ENCODE measurements around the gene CDK13. TPM values are rescaled to one million over a fixed set of nuclear protein-coding genes. Genes with fewer than 3 reads are reported as not detected.
"Not testable (repeated sequence)": the region's sequence is repeated elsewhere in the genome, so short reads cannot be mapped to it uniquely, and the experiment has no call there.

Gene CDK13
- total RNA-seq, 1 donor from 2014 or later = 45.3 TPM

DNA sequence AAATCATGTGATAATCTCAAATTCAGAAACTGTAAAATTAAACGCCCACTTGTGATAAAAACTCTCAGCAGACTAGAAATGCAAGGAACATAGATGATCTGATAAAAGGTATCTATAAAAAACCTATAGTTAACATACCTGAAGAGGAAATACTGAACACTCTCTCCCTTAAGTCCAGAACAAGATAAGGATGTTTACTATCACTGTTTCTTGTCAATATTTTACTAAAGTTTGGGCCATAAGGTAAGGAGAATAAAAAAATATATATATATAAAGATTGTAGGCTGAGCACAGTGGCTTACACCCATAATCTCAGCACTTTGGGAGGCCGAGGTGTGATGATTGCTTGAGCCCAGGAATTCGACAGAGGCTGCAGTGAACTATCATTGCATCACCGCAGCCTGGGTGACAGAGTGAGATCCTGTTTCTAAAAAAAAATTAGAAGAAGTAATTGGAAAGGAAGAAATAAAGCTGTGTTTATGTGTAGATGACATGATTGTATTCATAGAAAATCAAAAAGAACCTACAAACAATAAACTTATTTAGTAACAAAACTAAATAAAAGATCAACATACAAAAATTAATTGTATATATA lies 155.9 kb downstream of the CDK13 start:
- Histone ChIP-seq H3K4me3 (ENCODE audit: insufficient read depth, low read depth, low read length) (no peak overlapping the region), H3K27me3 (ENCODE audit: insufficient read depth, low read length) (no peaks in the 10 kb centered on the region), H2AFZ (ENCODE audit: low read depth, low read length) (no peak overlapping the region), H3K27ac (ENCODE audit: low read depth, low read length) (no peak overlapping the region), H4K20me1 (ENCODE audit: insufficient read depth, low read length) (peaks cover 5% of the 10 kb centered on the region), H3K79me2 (ENCODE audit: insufficient read depth, low read length) (peaks cover 8% of the 10 kb centered on the region), H3K4me1 (ENCODE audit: insufficient read depth, low read length) (no peaks in the 10 kb centered on the region), H3K9ac (ENCODE audit: low read length) (no peak overlapping the region), H3K4me2 (ENCODE audit: low read length) (no peak overlapping the region), H3K36me3 (ENCODE audit: insufficient read depth, low read length) (no peaks in the 10 kb centered on the region), H3K9me3 (ENCODE audit: insufficient read depth, low read depth, low read length) (no peaks in the 10 kb centered on the region)
- Mint-ChIP-seq H3K36me3 (ENCODE audit: low read depth, unreplicated experiment) (peaks cover 3% of the 10 kb centered on the region), H3K4me3 (ENCODE audit: unreplicated experiment) (no peak overlapping the region), H3K4me1 (ENCODE audit: low read depth, unreplicated experiment) (no peaks in the 10 kb centered on the region), H3K27ac (ENCODE audit: unreplicated experiment) (no peak overlapping the region), H3K27me3 (ENCODE audit: low read depth, unreplicated experiment) (no peaks in the 10 kb centered on the region), H3K9me3 (ENCODE audit: unreplicated experiment) (no peaks in the 10 kb centered on the region)
- TF ChIP-seq EZH2 (IDR thresholded peaks at IDR 0.05; ENCODE audit: insufficient read depth, low read length) = no peak
- TF ChIP-seq, protein P1, sequence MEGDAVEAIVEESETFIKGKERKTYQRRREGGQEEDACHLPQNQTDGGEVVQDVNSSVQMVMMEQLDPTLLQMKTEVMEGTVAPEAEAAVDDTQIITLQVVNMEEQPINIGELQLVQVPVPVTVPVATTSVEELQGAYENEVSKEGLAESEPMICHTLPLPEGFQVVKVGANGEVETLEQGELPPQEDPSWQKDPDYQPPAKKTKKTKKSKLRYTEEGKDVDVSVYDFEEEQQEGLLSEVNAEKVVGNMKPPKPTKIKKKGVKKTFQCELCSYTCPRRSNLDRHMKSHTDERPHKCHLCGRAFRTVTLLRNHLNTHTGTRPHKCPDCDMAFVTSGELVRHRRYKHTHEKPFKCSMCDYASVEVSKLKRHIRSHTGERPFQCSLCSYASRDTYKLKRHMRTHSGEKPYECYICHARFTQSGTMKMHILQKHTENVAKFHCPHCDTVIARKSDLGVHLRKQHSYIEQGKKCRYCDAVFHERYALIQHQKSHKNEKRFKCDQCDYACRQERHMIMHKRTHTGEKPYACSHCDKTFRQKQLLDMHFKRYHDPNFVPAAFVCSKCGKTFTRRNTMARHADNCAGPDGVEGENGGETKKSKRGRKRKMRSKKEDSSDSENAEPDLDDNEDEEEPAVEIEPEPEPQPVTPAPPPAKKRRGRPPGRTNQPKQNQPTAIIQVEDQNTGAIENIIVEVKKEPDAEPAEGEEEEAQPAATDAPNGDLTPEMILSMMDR (IDR thresholded peaks at IDR 0.05; ENCODE audit: insufficient read depth, low read depth, low read length) = no peak
- FAIRE-seq (no peak), DNase-seq (ENCODE audit: low read depth) (no peak)

DNA sequence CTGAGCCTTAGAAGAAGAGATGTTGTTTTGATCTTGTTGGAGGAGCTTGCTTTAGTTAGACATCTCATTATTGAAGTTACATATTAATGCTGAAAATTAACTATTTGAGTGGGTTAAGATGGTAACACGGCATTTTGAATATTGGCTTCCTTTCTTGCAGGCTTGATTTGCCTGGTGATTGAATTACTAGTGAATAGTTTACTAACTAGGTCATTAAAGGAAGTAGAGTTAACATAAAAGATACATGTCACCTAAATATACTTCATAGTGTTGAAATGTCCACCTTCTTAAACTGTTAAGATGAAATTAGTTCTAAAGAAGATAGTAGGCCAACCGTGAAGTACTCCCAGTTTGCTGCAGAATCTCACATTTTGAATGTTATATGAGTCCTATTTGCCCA lies 165.9 kb downstream of the CDK13 start:
- Mint-ChIP-seq H3K36me3 (ENCODE audit: low read depth, unreplicated experiment) (peaks cover 9% of the 10 kb centered on the region), H3K9me3 (ENCODE audit: unreplicated experiment) (no peaks in the 10 kb centered on the region), H3K4me1 (ENCODE audit: low read depth, unreplicated experiment) (peaks cover 3% of the 10 kb centered on the region), H3K27ac (ENCODE audit: unreplicated experiment) (no peak overlapping the region), H3K27me3 (ENCODE audit: low read depth, unreplicated experiment) (no peaks in the 10 kb centered on the region), H3K4me3 (ENCODE audit: unreplicated experiment) (no peak overlapping the region)
- DNase-seq (ENCODE audit: low read depth) (no peak), FAIRE-seq (no peak)
- no peak overlapping the region for H3K4me2 ChIP-seq (ENCODE audit: low read length)
- peaks cover 3% of the 10 kb centered on the region for H4K20me1 ChIP-seq (ENCODE audit: insufficient read depth, low read length)
- no peak overlapping the region for H2AFZ ChIP-seq (ENCODE audit: low read depth, low read length)
- H3K9me3 ChIP-seq (ENCODE audit: insufficient read depth, low read depth, low read length) = no peaks in the 10 kb centered on the region
- no peak overlapping the region for H3K9ac ChIP-seq (ENCODE audit: low read length)
- no peaks in the 10 kb centered on the region for H3K27me3 ChIP-seq (ENCODE audit: insufficient read depth, low read length)
- H3K79me2 ChIP-seq (ENCODE audit: insufficient read depth, low read length) = no peaks in the 10 kb centered on the region
- H3K4me1 ChIP-seq (ENCODE audit: insufficient read depth, low read length) = no peaks in the 10 kb centered on the region
- no peak overlapping the region for H3K4me3 ChIP-seq (ENCODE audit: insufficient read depth, low read depth, low read length)
- no peak for TF ChIP-seq EZH2 (IDR thresholded peaks at IDR 0.05; ENCODE audit: insufficient read depth, low read length)
- TF ChIP-seq, protein P1 (IDR thresholded peaks at IDR 0.05; ENCODE audit: insufficient read depth, low read depth, low read length) = no peak
- H3K36me3 ChIP-seq (ENCODE audit: insufficient read depth, low read length) = no peaks in the 10 kb centered on the region
- no peak overlapping the region for H3K27ac ChIP-seq (ENCODE audit: low read depth, low read length)

DNA sequence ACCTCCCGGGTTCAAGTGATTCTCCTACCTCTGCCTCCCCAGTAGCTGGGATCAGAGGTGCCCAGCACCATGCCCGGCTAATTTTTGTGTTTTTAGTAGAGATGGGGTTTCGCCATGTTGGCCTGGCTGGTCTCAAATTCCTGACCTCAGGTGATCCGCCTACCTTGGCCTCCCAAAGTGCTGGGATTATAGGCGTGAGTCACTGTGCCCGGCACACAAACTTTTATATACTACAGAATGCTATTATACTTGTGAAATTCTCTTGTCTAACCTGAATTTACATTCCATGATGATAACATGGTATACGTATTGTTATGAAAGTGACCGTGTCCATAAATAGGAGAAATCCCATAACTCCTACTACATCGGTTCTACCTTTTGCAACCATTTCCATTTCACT lies 167.1 kb downstream of the CDK13 start:
- not testable (repeated sequence) for H3K27ac Mint-ChIP-seq (ENCODE audit: unreplicated experiment)

DNA sequence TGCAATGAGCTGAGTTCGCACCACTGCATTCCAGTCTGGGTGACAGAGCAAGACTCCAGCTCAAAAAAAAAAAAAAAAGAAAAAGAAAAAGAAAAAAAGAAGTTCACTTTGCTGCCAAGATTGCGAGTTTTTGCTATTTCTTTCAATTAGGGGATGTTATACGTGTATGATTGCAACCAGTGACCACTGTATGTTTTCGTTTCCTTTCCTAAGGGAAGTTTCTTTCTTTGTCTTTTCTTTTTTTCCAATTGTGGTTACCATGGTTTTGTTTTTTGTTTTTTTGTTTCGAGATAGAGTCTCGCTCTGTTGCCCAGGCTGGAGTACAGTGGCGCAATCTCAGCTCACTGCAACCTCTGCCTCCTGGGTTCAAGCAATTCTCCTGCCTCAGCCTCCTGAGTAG lies 168.1 kb downstream of the CDK13 start:
- not testable (repeated sequence) for H2AFZ ChIP-seq (ENCODE audit: low read depth, low read length); H3K9me3 ChIP-seq (ENCODE audit: insufficient read depth, low read depth, low read length); H3K79me2 ChIP-seq (ENCODE audit: insufficient read depth, low read length); H3K4me3 ChIP-seq (ENCODE audit: insufficient read depth, low read depth, low read length); DNase-seq (ENCODE audit: low read depth); H3K27me3 ChIP-seq (ENCODE audit: insufficient read depth, low read length); H3K36me3 Mint-ChIP-seq (ENCODE audit: low read depth, unreplicated experiment); H3K27ac ChIP-seq (ENCODE audit: low read depth, low read length); FAIRE-seq; H3K27me3 Mint-ChIP-seq (ENCODE audit: low read depth, unreplicated experiment); H3K9ac ChIP-seq (ENCODE audit: low read length); H3K4me1 Mint-ChIP-seq (ENCODE audit: low read depth, unreplicated experiment); H3K4me1 ChIP-seq (ENCODE audit: insufficient read depth, low read length); H4K20me1 ChIP-seq (ENCODE audit: insufficient read depth, low read length); H3K9me3 Mint-ChIP-seq (ENCODE audit: unreplicated experiment); H3K36me3 ChIP-seq (ENCODE audit: insufficient read depth, low read length); H3K4me3 Mint-ChIP-seq (ENCODE audit: unreplicated experiment); H3K4me2 ChIP-seq (ENCODE audit: low read length); H3K27ac Mint-ChIP-seq (ENCODE audit: unreplicated experiment)

More for the DNA sequence above, 167.1 kb downstream of the CDK13 start:
- not testable (repeated sequence) for FAIRE-seq; H3K36me3 Mint-ChIP-seq (ENCODE audit: low read depth, unreplicated experiment); H3K9me3 ChIP-seq (ENCODE audit: insufficient read depth, low read depth, low read length); H3K4me2 ChIP-seq (ENCODE audit: low read length); H3K27me3 Mint-ChIP-seq (ENCODE audit: low read depth, unreplicated experiment); H3K9ac ChIP-seq (ENCODE audit: low read length); H3K4me3 ChIP-seq (ENCODE audit: insufficient read depth, low read depth, low read length); H3K9me3 Mint-ChIP-seq (ENCODE audit: unreplicated experiment); H3K36me3 ChIP-seq (ENCODE audit: insufficient read depth, low read length); H3K27me3 ChIP-seq (ENCODE audit: insufficient read depth, low read length); H3K4me1 Mint-ChIP-seq (ENCODE audit: low read depth, unreplicated experiment); H3K27ac ChIP-seq (ENCODE audit: low read depth, low read length); H3K4me1 ChIP-seq (ENCODE audit: insufficient read depth, low read length); H2AFZ ChIP-seq (ENCODE audit: low read depth, low read length); DNase-seq (ENCODE audit: low read depth); H3K4me3 Mint-ChIP-seq (ENCODE audit: unreplicated experiment); H4K20me1 ChIP-seq (ENCODE audit: insufficient read depth, low read length); H3K79me2 ChIP-seq (ENCODE audit: insufficient read depth, low read length)

Data from astrocyte (in vitro differentiated cells and primary cell).